ENCODE measurements around the gene MICAL1. TPM values are rescaled to one million over a fixed set of nuclear protein-coding genes. Genes with fewer than 3 reads are reported as not detected.
A peak's percentile ranks its signal among the peaks of the same experiment; 100 is the strongest.

Gene MICAL1
- total RNA-seq, 1 experiment from 2014 or later, result 10.8 TPM

DNA sequence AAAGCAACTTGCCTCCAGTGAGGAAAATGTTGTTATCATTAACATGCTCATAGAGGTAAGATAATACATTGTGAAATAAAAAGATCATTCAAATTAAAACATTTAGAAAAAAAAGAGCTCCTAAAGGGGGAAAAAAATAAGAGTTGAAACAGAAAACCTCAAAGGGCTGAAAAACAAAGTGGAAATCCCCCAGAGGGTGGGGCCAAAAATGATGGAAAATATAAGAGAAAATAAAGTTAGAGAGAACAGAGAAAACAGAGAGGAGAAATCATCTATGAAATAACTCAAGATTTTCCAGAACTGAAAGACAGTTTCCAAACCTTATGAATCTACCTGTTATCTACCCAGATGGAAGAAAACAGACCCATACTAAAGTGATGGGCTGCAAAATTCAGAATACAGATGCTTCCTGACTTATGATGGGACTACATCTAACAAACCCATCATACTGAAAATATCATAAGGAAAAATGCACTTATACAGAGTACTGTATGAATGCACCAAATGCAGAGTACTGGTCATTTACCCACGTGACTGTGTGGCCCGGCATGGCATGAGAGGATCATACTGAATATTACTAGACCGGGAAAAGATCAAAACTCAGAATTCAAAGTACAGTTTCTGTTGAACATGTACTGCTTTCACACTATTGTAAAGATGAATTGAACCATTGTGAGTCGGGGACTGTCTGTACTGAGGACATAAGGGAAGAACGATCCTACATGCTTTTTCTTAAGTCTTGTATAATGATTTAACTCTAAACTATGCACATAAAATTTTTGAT is 23.5 kb upstream of the MICAL1 start:
- Histone ChIP-seq H3K9me2 (ENCODE audit: insufficient read depth) (no peaks in the 10 kb centered on the region), H3K36me3 (ENCODE audit: low read depth) (peaks cover 42% of the 10 kb centered on the region), H3F3A (ENCODE audit: insufficient read depth, low read depth) (peaks cover 6% of the 10 kb centered on the region; the same call in 1 of the 2 replicates), H3K4me3 (peak overlapping the region; percentile 16), H3K4me1 (replicated peaks; ENCODE audit: insufficient read depth) (peaks cover 36% of the 10 kb centered on the region), H3K79me2 (ENCODE audit: low read depth) (peaks cover 71% of the 10 kb centered on the region), H3K9me3 (ENCODE audit: insufficient read depth, low read depth) (no peaks in the 10 kb centered on the region), H3K27me3 (ENCODE audit: insufficient read depth, low read depth) (no peaks in the 10 kb centered on the region), H3K4me2 (peak overlapping the region; percentile 39), H3K27ac (no peak overlapping the region), H4K20me1 (ENCODE audit: insufficient read depth) (peaks cover 23% of the 10 kb centered on the region), H2AFZ (no peak overlapping the region)
- no TSS peak for BruUV-seq (replicated peaks)
- CTCF ChIA-PET, result no interaction called here
- intact Hi-C loops (cut with micrococcal nuclease; ENCODE audit: unreplicated experiment), result no loop called here
- no peak for DNase-seq
- TF ChIP-seq EZH2 (IDR thresholded peaks at IDR 0.05; ENCODE audit: low read depth), result no peak
- TF ChIP-seq, protein P1, sequence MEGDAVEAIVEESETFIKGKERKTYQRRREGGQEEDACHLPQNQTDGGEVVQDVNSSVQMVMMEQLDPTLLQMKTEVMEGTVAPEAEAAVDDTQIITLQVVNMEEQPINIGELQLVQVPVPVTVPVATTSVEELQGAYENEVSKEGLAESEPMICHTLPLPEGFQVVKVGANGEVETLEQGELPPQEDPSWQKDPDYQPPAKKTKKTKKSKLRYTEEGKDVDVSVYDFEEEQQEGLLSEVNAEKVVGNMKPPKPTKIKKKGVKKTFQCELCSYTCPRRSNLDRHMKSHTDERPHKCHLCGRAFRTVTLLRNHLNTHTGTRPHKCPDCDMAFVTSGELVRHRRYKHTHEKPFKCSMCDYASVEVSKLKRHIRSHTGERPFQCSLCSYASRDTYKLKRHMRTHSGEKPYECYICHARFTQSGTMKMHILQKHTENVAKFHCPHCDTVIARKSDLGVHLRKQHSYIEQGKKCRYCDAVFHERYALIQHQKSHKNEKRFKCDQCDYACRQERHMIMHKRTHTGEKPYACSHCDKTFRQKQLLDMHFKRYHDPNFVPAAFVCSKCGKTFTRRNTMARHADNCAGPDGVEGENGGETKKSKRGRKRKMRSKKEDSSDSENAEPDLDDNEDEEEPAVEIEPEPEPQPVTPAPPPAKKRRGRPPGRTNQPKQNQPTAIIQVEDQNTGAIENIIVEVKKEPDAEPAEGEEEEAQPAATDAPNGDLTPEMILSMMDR (conservative IDR thresholded peaks at IDR 0.05), result no peak
- POLR2A ChIA-PET (ENCODE audit: unreplicated experiment), result no interaction called here

DNA sequence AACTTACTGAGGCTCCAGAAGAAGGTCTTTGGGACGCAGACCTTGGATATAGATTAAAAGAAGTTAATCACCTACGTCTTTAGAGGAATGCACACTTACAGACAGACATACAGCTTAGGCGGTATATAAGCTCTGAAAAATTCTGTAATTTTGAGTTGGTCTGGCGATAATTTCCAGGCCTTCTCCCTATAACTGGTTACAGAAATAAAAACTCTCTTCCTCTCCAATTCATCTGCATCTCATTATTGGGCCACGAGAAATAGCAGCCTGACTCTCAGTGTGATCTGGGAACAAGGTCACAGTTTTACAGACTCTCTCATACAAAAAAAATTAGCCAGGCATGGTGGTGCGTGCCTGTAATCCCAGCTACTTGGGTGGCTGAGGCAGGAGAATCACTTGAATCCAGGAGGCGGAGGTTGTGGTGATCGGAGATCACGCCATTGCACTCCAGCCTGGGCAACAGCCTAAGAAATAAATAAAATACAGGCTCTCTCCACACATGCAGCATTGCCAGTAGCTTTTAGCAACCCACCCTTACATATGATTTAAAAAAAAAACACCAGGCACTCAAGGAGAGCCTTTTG is 22.7 kb upstream of the MICAL1 start:
- H3K9me2 ChIP-seq (ENCODE audit: insufficient read depth), result no peaks in the 10 kb centered on the region
- H3K4me1 ChIP-seq (replicated peaks; ENCODE audit: insufficient read depth), result peaks cover 36% of the 10 kb centered on the region
- no peak for TF ChIP-seq EZH2 (IDR thresholded peaks at IDR 0.05; ENCODE audit: low read depth)
- TF ChIP-seq, protein P1 (conservative IDR thresholded peaks at IDR 0.05), result no peak
- H3F3A ChIP-seq (ENCODE audit: insufficient read depth, low read depth), result no peaks in the 10 kb centered on the region
- no peak overlapping the region for H3K4me3 ChIP-seq
- ChIA-PET POLR2A (ENCODE audit: unreplicated experiment) (no interaction called here), CTCF (no interaction called here)
- intact Hi-C loops (cut with micrococcal nuclease; ENCODE audit: unreplicated experiment), result no loop called here
- no TSS peak for BruUV-seq (replicated peaks)
- DNase-seq, result no peak
- no peaks in the 10 kb centered on the region for H3K27me3 ChIP-seq (ENCODE audit: insufficient read depth, low read depth)
- H3K9me3 ChIP-seq (ENCODE audit: insufficient read depth, low read depth), result no peaks in the 10 kb centered on the region
- H2AFZ ChIP-seq, result no peak overlapping the region
- peaks cover 23% of the 10 kb centered on the region for H4K20me1 ChIP-seq (ENCODE audit: insufficient read depth)
- peaks cover 49% of the 10 kb centered on the region for H3K36me3 ChIP-seq (ENCODE audit: low read depth)
- peaks cover 71% of the 10 kb centered on the region for H3K79me2 ChIP-seq (ENCODE audit: low read depth)
- no peak overlapping the region for H3K27ac ChIP-seq
- H3K4me2 ChIP-seq, result peak overlapping the region; percentile 39

DNA sequence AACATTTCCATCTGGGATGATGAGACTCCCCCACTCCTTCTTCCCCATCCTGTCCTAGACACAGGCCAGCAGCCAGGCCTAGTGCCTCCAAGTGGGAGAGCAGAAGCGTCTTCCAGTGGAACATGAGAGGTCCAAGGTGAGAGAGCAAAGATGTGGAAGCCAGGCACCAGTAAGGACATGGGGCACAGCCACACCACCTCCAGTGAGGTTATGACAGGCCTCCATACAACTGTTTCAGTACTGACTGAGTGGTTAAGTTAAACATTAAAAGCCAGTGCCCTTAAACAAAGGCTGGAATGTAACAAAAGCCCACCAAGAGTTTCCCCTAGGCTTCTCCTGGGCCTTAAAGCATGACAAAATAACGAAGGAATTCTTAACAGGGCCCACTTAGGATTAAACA is 22.2 kb upstream of the MICAL1 start:
- intact Hi-C loops (cut with micrococcal nuclease; ENCODE audit: unreplicated experiment), result no loop called here
- no peak for DNase-seq
- peaks cover 70% of the 10 kb centered on the region for H3K79me2 ChIP-seq (ENCODE audit: low read depth)
- peak overlapping the region; percentile 39 for H3K4me2 ChIP-seq
- H3K9me2 ChIP-seq (ENCODE audit: insufficient read depth), result no peaks in the 10 kb centered on the region
- peaks cover 49% of the 10 kb centered on the region for H3K36me3 ChIP-seq (ENCODE audit: low read depth)
- ChIA-PET POLR2A (ENCODE audit: unreplicated experiment) (no interaction called here), CTCF (no interaction called here)
- no peak overlapping the region for H3K27ac ChIP-seq
- no TSS peak for BruUV-seq (replicated peaks)
- no peaks in the 10 kb centered on the region for H3F3A ChIP-seq (ENCODE audit: insufficient read depth, low read depth)
- H3K9me3 ChIP-seq (ENCODE audit: insufficient read depth, low read depth), result no peaks in the 10 kb centered on the region
- peaks cover 36% of the 10 kb centered on the region for H3K4me1 ChIP-seq (replicated peaks; ENCODE audit: insufficient read depth)
- no peak overlapping the region for H2AFZ ChIP-seq
- H4K20me1 ChIP-seq (ENCODE audit: insufficient read depth), result peaks cover 23% of the 10 kb centered on the region
- TF ChIP-seq, protein P1 (conservative IDR thresholded peaks at IDR 0.05), result no peak
- TF ChIP-seq EZH2 (IDR thresholded peaks at IDR 0.05; ENCODE audit: low read depth), result no peak
- no peaks in the 10 kb centered on the region for H3K27me3 ChIP-seq (ENCODE audit: insufficient read depth, low read depth)
- H3K4me3 ChIP-seq, result no peak overlapping the region

Data from PC-9 (cell line).